Measurements from ENCODE around the gene PTTG2. TPM values are rescaled to one million over a fixed set of nuclear protein-coding genes. Genes with fewer than 3 reads are reported as not detected.

The PTTG2 gene
- total and polyA plus RNA-seq, 2 experiments from 2014 or later = 1.1 TPM; not detected in 1

GRCh38 chr4:37971202-37971601 is 11.0 kb downstream of the PTTG2 start:
- Mint-ChIP-seq H3K27me3 (ENCODE audit: insufficient read depth, low read depth, poor library complexity) (peaks cover 3% of the 10 kb centered on the region), H3K36me3 (ENCODE audit: low read depth) (peaks cover 5% of the 10 kb centered on the region; the same call in 1 of the 3 replicates), H3K4me1 (peaks cover 4% of the 10 kb centered on the region), H3K4me3 (no peak overlapping the region), H3K27ac (no peak overlapping the region), H3K9me3 (peaks cover 20% of the 10 kb centered on the region)
- Histone ChIP-seq H4K20me1 (replicated peaks; ENCODE audit: insufficient read depth) (no peaks in the 10 kb centered on the region), H3K4me3 (no peak overlapping the region), H3K36me3 (ENCODE audit: insufficient read depth) (no peaks in the 10 kb centered on the region), H3K4me2 (no peak overlapping the region), H3K27ac (ENCODE audit: low read depth) (no peak overlapping the region), H3F3A (replicated peaks; ENCODE audit: low read depth) (peaks cover 4% of the 10 kb centered on the region), H3K27me3 (ENCODE audit: insufficient read depth) (no peaks in the 10 kb centered on the region), H3K79me2 (replicated peaks; ENCODE audit: insufficient read depth) (no peaks in the 10 kb centered on the region), H3K4me1 (ENCODE audit: insufficient read depth) (peaks cover 4% of the 10 kb centered on the region), H3K9me2 (ENCODE audit: insufficient read depth) (peaks cover 7% of the 10 kb centered on the region; the same call in 1 of the 2 replicates), H2AFZ (no peak overlapping the region)
- no peak for DNase-seq (ENCODE audit: low spot score)
- TF ChIP-seq ZNF114 (CRISPR knock-in tag; IDR thresholded peaks at IDR 0.05) (no peak), CTCF (conservative IDR thresholded peaks at IDR 0.05; ENCODE audit: low read depth in 2 of 2) (no peak), REST (IDR thresholded peaks at IDR 0.05; ENCODE audit: unreplicated experiment) (no peak), ZNF331 (CRISPR knock-in tag; IDR thresholded peaks at IDR 0.05; ENCODE audit: low read depth) (no peak), CREB1 (CRISPR knock-in tag; IDR thresholded peaks at IDR 0.05; ENCODE audit: low read depth) (no peak), EZH2phosphoT487 (IDR thresholded peaks at IDR 0.05; ENCODE audit: unreplicated experiment) (no peak), ETS1 (IDR thresholded peaks at IDR 0.05) (no peak)
- ATAC-seq = no peak

GRCh38 chr4:37973441-37973840 is 13.2 kb downstream of the PTTG2 start:
- H3K9me3 Mint-ChIP-seq = peaks cover 20% of the 10 kb centered on the region
- no peak overlapping the region for H3K4me3 Mint-ChIP-seq
- H3K27me3 Mint-ChIP-seq (ENCODE audit: insufficient read depth, low read depth, poor library complexity) = peaks cover 13% of the 10 kb centered on the region
- peaks cover 13% of the 10 kb centered on the region for H3K4me1 Mint-ChIP-seq
- no peaks in the 10 kb centered on the region for H4K20me1 ChIP-seq (replicated peaks; ENCODE audit: insufficient read depth)
- peaks cover 5% of the 10 kb centered on the region; the same call in 1 of the 3 replicates for H3K36me3 Mint-ChIP-seq (ENCODE audit: low read depth)
- H3K4me2 ChIP-seq = no peak overlapping the region
- H3K27ac Mint-ChIP-seq = no peak overlapping the region
- DNase-seq (ENCODE audit: low spot score) (no peak), ATAC-seq (no peak)
- no peaks in the 10 kb centered on the region for H3K36me3 ChIP-seq (ENCODE audit: insufficient read depth)
- H2AFZ ChIP-seq = no peak overlapping the region
- H3K27me3 ChIP-seq (ENCODE audit: insufficient read depth) = no peaks in the 10 kb centered on the region
- TF ChIP-seq JUNB (IDR thresholded peaks at IDR 0.05; ENCODE audit: unreplicated experiment) = no peak
- TF ChIP-seq POLR2AphosphoS5 (IDR thresholded peaks at IDR 0.05; ENCODE audit: low read depth) = no peak
- no peak for TF ChIP-seq STAT1 (IDR thresholded peaks at IDR 0.05; ENCODE audit: unreplicated experiment)
- H3K4me3 ChIP-seq = no peak overlapping the region
- no peak overlapping the region for H3K27ac ChIP-seq (ENCODE audit: low read depth)
- H3K4me1 ChIP-seq (ENCODE audit: insufficient read depth) = peaks cover 14% of the 10 kb centered on the region
- peaks cover 8% of the 10 kb centered on the region for H3F3A ChIP-seq (replicated peaks; ENCODE audit: low read depth)
- H3K9me2 ChIP-seq (ENCODE audit: insufficient read depth) = peaks cover 7% of the 10 kb centered on the region; the same call in 1 of the 2 replicates
- H3K79me2 ChIP-seq (replicated peaks; ENCODE audit: insufficient read depth) = peaks cover 9% of the 10 kb centered on the region
